Measurements from ENCODE around the gene SHQ1.

Gene SHQ1

GRCh38 chr3:72748659-72749058 is 99.6 kb downstream of the SHQ1 start:
- Histone ChIP-seq H3K4me1 (ENCODE audit: low read depth, poor library complexity, severe bottlenecking) (no peaks in the 10 kb centered on the region), H3K36me3 (ENCODE audit: insufficient read depth) (no peaks in the 10 kb centered on the region), H3K27ac (no peak overlapping the region), H2AFZ (ENCODE audit: low read depth) (no peak overlapping the region), H3K4me2 (no peak overlapping the region), H3K4me3 (IDR thresholded peaks at IDR 0.05; ENCODE audit: insufficient read depth, low read depth, low read length) (no peak overlapping the region), H3K9ac (no peak overlapping the region), H4K20me1 (ENCODE audit: insufficient read depth) (no peaks in the 10 kb centered on the region), H3K79me2 (ENCODE audit: insufficient read depth, low read depth) (no peaks in the 10 kb centered on the region), H3K27me3 (ENCODE audit: insufficient read depth, low read depth) (no peaks in the 10 kb centered on the region)
- no peak for TF ChIP-seq CTCF (conservative IDR thresholded peaks at IDR 0.05; ENCODE audit: low read depth, low read length)

DNA sequence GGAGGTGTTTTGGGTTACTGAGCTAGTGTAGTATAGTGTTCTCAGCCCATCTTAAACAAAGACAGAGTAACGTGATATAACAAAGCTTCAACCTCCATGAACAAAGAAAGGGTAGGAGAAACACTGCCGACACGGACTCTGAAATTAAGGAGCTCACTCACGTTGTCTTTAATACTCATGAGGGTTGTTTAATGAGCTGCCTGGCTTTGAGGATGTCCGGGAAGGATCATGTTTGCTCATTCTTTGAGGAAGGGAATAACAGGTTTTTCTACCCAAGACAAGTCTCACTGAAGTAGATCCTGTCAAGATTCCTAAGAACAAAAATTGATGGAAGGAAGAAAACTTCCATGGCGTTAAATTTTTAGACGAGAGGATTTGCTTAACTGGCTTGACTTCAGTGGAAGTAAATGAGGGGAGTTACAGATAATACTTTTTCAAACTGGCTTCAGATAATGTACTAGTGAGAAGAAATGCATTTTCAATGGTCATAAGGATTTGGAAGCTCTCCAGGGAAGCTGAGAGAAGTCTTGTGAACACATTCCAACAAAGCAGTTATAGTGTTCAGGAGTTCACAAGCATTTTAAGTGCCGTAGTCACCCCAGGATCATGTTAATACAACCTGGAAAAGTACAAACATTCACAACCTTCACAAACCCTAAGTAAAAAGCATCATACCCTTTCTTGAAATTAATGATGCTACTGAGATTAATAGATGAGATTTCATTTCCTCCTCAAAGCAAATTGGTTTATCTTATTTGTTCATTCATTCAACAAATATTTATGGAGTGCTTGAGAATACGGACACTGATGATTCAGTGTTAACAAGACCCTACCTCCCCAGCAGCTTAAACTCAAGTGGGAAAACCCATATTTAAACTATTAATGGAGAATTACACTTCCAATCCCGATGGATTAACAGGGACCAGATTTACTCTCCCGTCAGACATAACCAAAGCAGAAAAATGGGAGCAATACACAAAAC is 101.5 kb downstream of the SHQ1 start:
- Histone ChIP-seq H3K4me2 (no peak overlapping the region), H3K79me2 (ENCODE audit: insufficient read depth, low read depth) (no peaks in the 10 kb centered on the region), H3K27ac (no peak overlapping the region), H3K4me1 (ENCODE audit: low read depth, poor library complexity, severe bottlenecking) (no peaks in the 10 kb centered on the region), H3K9ac (no peak overlapping the region), H3K4me3 (IDR thresholded peaks at IDR 0.05; ENCODE audit: insufficient read depth, low read depth, low read length) (no peak overlapping the region), H3K36me3 (ENCODE audit: insufficient read depth) (no peaks in the 10 kb centered on the region), H3K27me3 (ENCODE audit: insufficient read depth, low read depth) (no peaks in the 10 kb centered on the region), H2AFZ (ENCODE audit: low read depth) (no peak overlapping the region), H4K20me1 (ENCODE audit: insufficient read depth) (no peaks in the 10 kb centered on the region)
- TF ChIP-seq CTCF (conservative IDR thresholded peaks at IDR 0.05; ENCODE audit: low read depth, low read length), result no peak

DNA sequence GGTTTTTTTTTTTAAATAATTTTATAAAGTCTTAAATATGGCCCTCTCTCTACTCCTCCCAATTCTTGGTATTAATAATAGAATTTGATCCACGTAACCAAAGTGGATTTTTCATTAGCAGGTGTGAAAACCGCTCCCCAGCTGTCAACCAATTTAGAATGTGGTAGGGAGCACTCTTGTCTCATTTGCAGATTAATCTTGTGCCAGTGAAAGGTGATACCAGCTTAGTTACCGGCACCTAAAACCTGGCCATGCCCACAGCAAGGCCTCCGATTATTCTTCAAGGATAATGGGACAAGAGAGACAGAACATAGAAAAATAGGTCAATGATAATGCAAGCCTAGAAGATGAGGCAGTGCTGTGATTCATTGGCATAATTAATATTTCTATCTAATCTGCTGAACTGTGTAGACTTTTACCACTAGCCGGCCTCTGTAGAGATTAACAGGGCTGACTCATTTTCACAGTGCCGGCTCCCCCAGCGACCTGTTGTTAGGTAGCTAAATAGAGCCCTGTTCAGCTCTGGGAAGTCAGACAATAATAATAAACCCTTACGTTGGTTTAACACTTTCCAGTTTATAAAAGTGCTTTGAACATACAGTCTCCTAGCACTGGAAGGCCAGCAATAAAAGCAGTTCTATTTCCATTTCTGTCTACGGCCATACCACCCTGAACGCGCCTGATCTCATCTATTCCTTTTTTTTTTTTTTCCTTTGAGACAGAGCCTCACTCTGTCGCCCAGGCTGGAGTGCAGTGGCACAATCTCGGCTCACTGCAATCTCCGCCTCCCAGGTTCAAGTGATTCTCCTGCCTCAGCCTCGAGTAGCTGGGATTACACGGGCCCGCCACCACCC is 102.9 kb downstream of the SHQ1 start:
- H3K27ac ChIP-seq, result no peak overlapping the region
- H3K27me3 ChIP-seq (ENCODE audit: insufficient read depth, low read depth), result no peaks in the 10 kb centered on the region
- H3K4me1 ChIP-seq (ENCODE audit: low read depth, poor library complexity, severe bottlenecking), result no peaks in the 10 kb centered on the region
- H3K9ac ChIP-seq, result no peak overlapping the region
- H2AFZ ChIP-seq (ENCODE audit: low read depth), result no peak overlapping the region
- H3K79me2 ChIP-seq (ENCODE audit: insufficient read depth, low read depth), result no peaks in the 10 kb centered on the region
- H3K36me3 ChIP-seq (ENCODE audit: insufficient read depth), result no peaks in the 10 kb centered on the region
- no peak overlapping the region for H3K4me2 ChIP-seq
- H3K4me3 ChIP-seq (IDR thresholded peaks at IDR 0.05; ENCODE audit: insufficient read depth, low read depth, low read length), result no peak overlapping the region
- no peaks in the 10 kb centered on the region for H4K20me1 ChIP-seq (ENCODE audit: insufficient read depth)
- TF ChIP-seq CTCF (conservative IDR thresholded peaks at IDR 0.05; ENCODE audit: low read depth, low read length), result no peak

DNA sequence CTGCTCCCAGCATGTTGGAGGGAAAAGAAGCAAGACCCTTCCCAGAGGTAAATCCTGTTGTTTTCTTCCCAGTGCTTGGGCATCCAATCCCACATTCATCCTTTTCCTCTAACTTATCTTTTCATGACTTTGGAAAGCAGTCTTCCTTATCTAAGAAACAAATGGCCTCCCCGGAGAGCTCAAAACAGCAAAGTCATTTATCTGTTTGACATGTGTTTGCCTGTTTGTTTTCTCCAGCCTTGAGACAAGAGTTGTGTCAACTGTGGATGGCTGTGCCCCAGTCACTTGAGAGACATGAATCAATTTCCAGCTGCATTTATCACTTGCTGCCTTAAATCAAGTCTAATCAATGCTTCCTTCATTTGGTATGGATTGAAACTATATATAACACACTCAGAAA is 103.9 kb downstream of the SHQ1 start:
- H3K27ac ChIP-seq, result no peak overlapping the region
- no peaks in the 10 kb centered on the region for H3K79me2 ChIP-seq (ENCODE audit: insufficient read depth, low read depth)
- H4K20me1 ChIP-seq (ENCODE audit: insufficient read depth), result no peaks in the 10 kb centered on the region
- H3K36me3 ChIP-seq (ENCODE audit: insufficient read depth), result no peaks in the 10 kb centered on the region
- no peak overlapping the region for H3K4me3 ChIP-seq (IDR thresholded peaks at IDR 0.05; ENCODE audit: insufficient read depth, low read depth, low read length)
- H3K27me3 ChIP-seq (ENCODE audit: insufficient read depth, low read depth), result no peaks in the 10 kb centered on the region
- no peak for TF ChIP-seq CTCF (conservative IDR thresholded peaks at IDR 0.05; ENCODE audit: low read depth, low read length)
- no peak overlapping the region for H3K4me2 ChIP-seq
- no peak overlapping the region for H2AFZ ChIP-seq (ENCODE audit: low read depth)
- H3K4me1 ChIP-seq (ENCODE audit: low read depth, poor library complexity, severe bottlenecking), result no peaks in the 10 kb centered on the region
- no peak overlapping the region for H3K9ac ChIP-seq

Measured in KMS-11 (cell line).